Stimulated activated CD8-positive, alpha-beta memory T cell treated with anti-CD3 and anti-CD28 coated beads, Interleukin-4, amount 100 ng/mL, for 1 hour (primary cell): ENCODE data around the gene THSD4.

Experiments
- DNase-seq, 2 donors: peaks; one replicate each; pipeline ENCODE4 v3.0.0-alpha.2; 2020; ENCODE audit warnings: low read depth in 2 of 2, low spot score in 1 of 2

THSD4 gene

GRCh38 chr15:71603379-71603778 lies 488.1 kb downstream of the THSD4 start:
- no peak for DNase-seq

- no peak for DNase-seq
These were observed 492.1 kb downstream of the THSD4 start for GRCh38 chr15:71607383-71607782.

- DNase-seq: no peak
These were observed 495.7 kb downstream of the THSD4 start for GRCh38 chr15:71610728-71611552.

GRCh38 chr15:71611553-71612396 lies 496.5 kb downstream of the THSD4 start:
- DNase-seq: no peak

- no peak for DNase-seq
These were observed 497.1 kb downstream of the THSD4 start for GRCh38 chr15:71612397-71612722.

- no peak for DNase-seq
These were observed 497.6 kb downstream of the THSD4 start for GRCh38 chr15:71612869-71613268.

- no peak for DNase-seq
These were observed 507.8 kb downstream of the THSD4 start for GRCh38 chr15:71623111-71623510.

- DNase-seq: no peak
These were observed 511.4 kb downstream of the THSD4 start for GRCh38 chr15:71626596-71627088.

GRCh38 chr15:71627188-71627587 lies 511.9 kb downstream of the THSD4 start:
- no peak for DNase-seq

GRCh38 chr15:71627604-71628003 lies 512.3 kb downstream of the THSD4 start:
- DNase-seq: no peak

GRCh38 chr15:71628988-71629770 lies 513.9 kb downstream of the THSD4 start:
- DNase-seq: no peak

GRCh38 chr15:71629781-71630474 lies 514.7 kb downstream of the THSD4 start:
- no peak for DNase-seq

- no peak for DNase-seq
These were observed 515.2 kb downstream of the THSD4 start for GRCh38 chr15:71630475-71630809.

GRCh38 chr15:71632576-71633195 lies 517.4 kb downstream of the THSD4 start:
- DNase-seq: no peak

GRCh38 chr15:71634820-71635560 lies 519.7 kb downstream of the THSD4 start:
- no peak for DNase-seq

- no peak for DNase-seq
These were observed 520.5 kb downstream of the THSD4 start for GRCh38 chr15:71635735-71636134.

- no peak for DNase-seq
These were observed 523.6 kb downstream of the THSD4 start for GRCh38 chr15:71638876-71639275.

- no peak for DNase-seq
These were observed 524.2 kb downstream of the THSD4 start for GRCh38 chr15:71639471-71639870.

- no peak for DNase-seq
These were observed 528.6 kb downstream of the THSD4 start for GRCh38 chr15:71643918-71644317.
